Osteoblast (primary cell): ENCODE measurements around the gene PRAC1. TPM values are rescaled to one million over a fixed set of nuclear protein-coding genes. Genes with fewer than 3 reads are reported as not detected.

Experiments
- DNase-seq: peaks from one replicate; pipeline ENCODE4 v3.0.0; 2011; ENCODE audit warnings: low spot score, mixed read lengths; ENCODE audit not compliant: insufficient read length; ENCODE audit errors: missing footprints
- H2AFZ ChIP-seq: 2 replicates; pipeline ENCODE4 v1.6.0; 2011; ENCODE audit warnings: mild to moderate bottlenecking, low read length
- H3K27ac ChIP-seq: 2 replicates; pipeline ENCODE4 v1.5.1; 2011; ENCODE audit warnings: mild to moderate bottlenecking, low read depth, low read length, moderate library complexity
- H3K27me3 ChIP-seq: 2 replicates; pipeline ENCODE4 v1.6.0; 2012; ENCODE audit warnings: mild to moderate bottlenecking, control low read depth, inconsistent platforms, low read length, moderate library complexity; ENCODE audit not compliant: insufficient read depth
- H3K36me3 ChIP-seq: 2 replicates; pipeline ENCODE4 v1.5.1; 2011; ENCODE audit warnings: mild to moderate bottlenecking, low read length, control low read depth, moderate library complexity; ENCODE audit not compliant: insufficient read depth
- H3K4me1 ChIP-seq: 2 replicates; pipeline ENCODE4 v1.5.1; 2011; ENCODE audit warnings: mild to moderate bottlenecking, low read length, control low read depth, moderate library complexity; ENCODE audit not compliant: insufficient read depth
- H3K4me2 ChIP-seq: 2 replicates; pipeline ENCODE4 v1.6.0; 2011; ENCODE audit warnings: mild to moderate bottlenecking, low read length; ENCODE audit not compliant: insufficient read depth
- H3K4me3 ChIP-seq: fragments of 200-600 bp; sonication (generic); 3 replicates; pipeline ENCODE4 v1.5.1; 2012; ENCODE audit warnings: mild to moderate bottlenecking, low read length, inconsistent platforms; ENCODE audit not compliant: insufficient read depth
- H3K79me2 ChIP-seq: 2 replicates; pipeline ENCODE4 v1.6.0; 2012; ENCODE audit warnings: mild to moderate bottlenecking, low read length, control low read depth, inconsistent platforms; ENCODE audit not compliant: insufficient read depth
- H3K9me3 ChIP-seq: 2 replicates; pipeline ENCODE4 v1.5.1; 2011; ENCODE audit warnings: low read depth, low read length, control low read depth
- H4K20me1 ChIP-seq: 2 replicates; pipeline ENCODE4 v1.6.0; 2012; ENCODE audit warnings: mild to moderate bottlenecking, low read length, control low read depth; ENCODE audit not compliant: insufficient read depth
- CTCF ChIP-seq: IDR thresholded peaks from 2 replicates; pipeline ENCODE4 v1.5.1; 2011; ENCODE audit warnings: mild to moderate bottlenecking, low read depth, low read length, moderate library complexity; ENCODE audit errors: extremely low read depth
- total RNA-seq: library from RNA; depleted of rRNA; stranded (reverse); fragments of >200 nt; gene quantifications from 2 replicates; pipeline ENCODE4 v1.2.3, GENCODE V29; 2012

The PRAC1 gene
- total RNA-seq, 1 donor = not detected

GRCh38 chr17:48692049-48692448 is 30.3 kb downstream of the PRAC1 start:
- Histone ChIP-seq H3K4me2 (no peak overlapping the region), H3K4me3 (no peak overlapping the region), H3K27ac (no peak overlapping the region), H3K4me1 (no peaks in the 10 kb centered on the region), H3K9me3 (no peaks in the 10 kb centered on the region), H3K79me2 (no peaks in the 10 kb centered on the region), H2AFZ (no peak overlapping the region), H3K36me3 (no peaks in the 10 kb centered on the region), H3K27me3 (peaks cover 1% of the 10 kb centered on the region), H4K20me1 (no peaks in the 10 kb centered on the region)
- TF ChIP-seq CTCF = no peak
- DNase-seq = no peak

GRCh38 chr17:48690655-48691054 is 31.7 kb downstream of the PRAC1 start:
- Histone ChIP-seq H3K9me3 (no peaks in the 10 kb centered on the region), H3K27ac (no peak overlapping the region), H3K79me2 (no peaks in the 10 kb centered on the region), H4K20me1 (no peaks in the 10 kb centered on the region), H3K4me3 (no peak overlapping the region), H2AFZ (no peak overlapping the region), H3K4me2 (no peak overlapping the region), H3K36me3 (no peaks in the 10 kb centered on the region), H3K4me1 (no peaks in the 10 kb centered on the region), H3K27me3 (peaks cover 4% of the 10 kb centered on the region)
- no peak for DNase-seq
- no peak for TF ChIP-seq CTCF

- no peak overlapping the region for H3K27ac ChIP-seq
- no peak overlapping the region for H3K4me3 ChIP-seq
- H4K20me1 ChIP-seq = no peaks in the 10 kb centered on the region
- no peak for DNase-seq
- no peak for TF ChIP-seq CTCF
- H2AFZ ChIP-seq = no peak overlapping the region
- H3K9me3 ChIP-seq = no peaks in the 10 kb centered on the region
- H3K79me2 ChIP-seq = no peaks in the 10 kb centered on the region
- H3K4me2 ChIP-seq = no peak overlapping the region
- H3K36me3 ChIP-seq = no peaks in the 10 kb centered on the region
- H3K4me1 ChIP-seq = no peaks in the 10 kb centered on the region
- peaks cover 24% of the 10 kb centered on the region for H3K27me3 ChIP-seq
These were observed 40.7 kb downstream of the PRAC1 start for GRCh38 chr17:48681609-48682008.

- no peaks in the 10 kb centered on the region for H4K20me1 ChIP-seq
- no peak overlapping the region for H2AFZ ChIP-seq
- DNase-seq = no peak
- no peak overlapping the region for H3K4me3 ChIP-seq
- no peak overlapping the region for H3K4me2 ChIP-seq
- no peaks in the 10 kb centered on the region for H3K4me1 ChIP-seq
- H3K79me2 ChIP-seq = no peaks in the 10 kb centered on the region
- H3K9me3 ChIP-seq = no peaks in the 10 kb centered on the region
- TF ChIP-seq CTCF = no peak
- peaks cover 22% of the 10 kb centered on the region for H3K27me3 ChIP-seq
- H3K36me3 ChIP-seq = no peaks in the 10 kb centered on the region
- H3K27ac ChIP-seq = no peak overlapping the region
These were observed 42.8 kb downstream of the PRAC1 start for GRCh38 chr17:48679385-48680096.
